ENCODE results near the gene CHAD.

CHAD gene

GRCh38 chr17:50511058-50511457 is 42.4 kb upstream of the CHAD start:
- Histone ChIP-seq H3K36me3 (ENCODE audit: control insufficient read depth, low read length) (no peaks in the 10 kb centered on the region), H3K27ac (ENCODE audit: low read depth, low read length) (no peak overlapping the region), H3K79me2 (ENCODE audit: control insufficient read depth, low read length) (peaks cover 4% of the 10 kb centered on the region; the same call in 1 of the 2 replicates), H3K9me3 (ENCODE audit: control insufficient read depth, insufficient read depth, low read length) (no peaks in the 10 kb centered on the region), H3K27me3 (ENCODE audit: control insufficient read depth, low read length) (no peaks in the 10 kb centered on the region), H3K9me2 (replicated peaks; ENCODE audit: control insufficient read depth, low read length) (no peaks in the 10 kb centered on the region), H3K4me3 (ENCODE audit: low read length) (no peak overlapping the region), H3K4me2 (ENCODE audit: low read length) (no peak overlapping the region), H3K4me1 (ENCODE audit: control insufficient read depth, low read length) (peaks cover 40% of the 10 kb centered on the region), H4K20me1 (ENCODE audit: control insufficient read depth, insufficient read depth, low read depth, low read length) (no peaks in the 10 kb centered on the region), H3F3A (ENCODE audit: control insufficient read depth, insufficient read depth) (peaks cover 6% of the 10 kb centered on the region)
- TF ChIP-seq CTCF (IDR thresholded peaks at IDR 0.05; ENCODE audit: low read depth, low read length, poor library complexity, severe bottlenecking) (no peak), EZH2phosphoT487 (IDR thresholded peaks at IDR 0.05; ENCODE audit: borderline replicate concordance, low read length) (no peak)

GRCh38 chr17:50508573-50509460 is 40.1 kb upstream of the CHAD start:
- no peaks in the 10 kb centered on the region for H3K27me3 ChIP-seq (ENCODE audit: control insufficient read depth, low read length)
- H3K9me2 ChIP-seq (replicated peaks; ENCODE audit: control insufficient read depth, low read length), result no peaks in the 10 kb centered on the region
- H3F3A ChIP-seq (ENCODE audit: control insufficient read depth, insufficient read depth), result peaks cover 6% of the 10 kb centered on the region
- peak overlapping the region; percentile 79 for H3K4me3 ChIP-seq (ENCODE audit: low read length)
- H4K20me1 ChIP-seq (ENCODE audit: control insufficient read depth, insufficient read depth, low read depth, low read length), result no peaks in the 10 kb centered on the region
- peaks cover 4% of the 10 kb centered on the region; the same call in 1 of the 2 replicates for H3K79me2 ChIP-seq (ENCODE audit: control insufficient read depth, low read length)
- 0 out of 2 replicates have a peak overlapping the region, but pooled peaks have one; percentile 16 for H3K27ac ChIP-seq (ENCODE audit: low read depth, low read length)
- no peaks in the 10 kb centered on the region for H3K9me3 ChIP-seq (ENCODE audit: control insufficient read depth, insufficient read depth, low read length)
- peak overlapping the region; percentile 83 for H3K4me2 ChIP-seq (ENCODE audit: low read length)
- peaks cover 50% of the 10 kb centered on the region for H3K4me1 ChIP-seq (ENCODE audit: control insufficient read depth, low read length)
- TF ChIP-seq CTCF (IDR thresholded peaks at IDR 0.05; ENCODE audit: low read depth, low read length, poor library complexity, severe bottlenecking), result peak; percentile 44
- no peak for TF ChIP-seq EZH2phosphoT487 (IDR thresholded peaks at IDR 0.05; ENCODE audit: borderline replicate concordance, low read length)
- no peaks in the 10 kb centered on the region for H3K36me3 ChIP-seq (ENCODE audit: control insufficient read depth, low read length)

- Histone ChIP-seq H3K27me3 (ENCODE audit: control insufficient read depth, low read length) (no peaks in the 10 kb centered on the region), H3K27ac (ENCODE audit: low read depth, low read length) (0 out of 2 replicates have a peak within 1 kb of the TSS, but pooled peaks have one; percentile 16), H3F3A (ENCODE audit: control insufficient read depth, insufficient read depth) (peaks cover 14% of the 10 kb centered on the region), H3K4me3 (ENCODE audit: low read length) (peak within 1 kb of the TSS; percentile 79), H4K20me1 (ENCODE audit: control insufficient read depth, insufficient read depth, low read depth, low read length) (no peaks in the 10 kb centered on the region), H3K4me2 (ENCODE audit: low read length) (peak within 1 kb of the TSS; percentile 83), H3K9me3 (ENCODE audit: control insufficient read depth, insufficient read depth, low read length) (no peaks in the 10 kb centered on the region), H3K4me1 (ENCODE audit: control insufficient read depth, low read length) (peaks cover 58% of the 10 kb centered on the region), H3K9me2 (replicated peaks; ENCODE audit: control insufficient read depth, low read length) (no peaks in the 10 kb centered on the region), H3K79me2 (ENCODE audit: control insufficient read depth, low read length) (peaks cover 4% of the 10 kb centered on the region; the same call in 1 of the 2 replicates), H3K36me3 (ENCODE audit: control insufficient read depth, low read length) (no peaks in the 10 kb centered on the region)
- TF ChIP-seq EZH2phosphoT487 (IDR thresholded peaks at IDR 0.05; ENCODE audit: borderline replicate concordance, low read length) (no peak), CTCF (IDR thresholded peaks at IDR 0.05; ENCODE audit: low read depth, low read length, poor library complexity, severe bottlenecking) (no peak)
These were observed 39.3 kb upstream of the CHAD start, which contains the start of gene MYCBPAP for GRCh38 chr17:50507871-50508572. MYCBPAP (plus strand) TSS chr17:50508439; CDS start chr17:50508675, 236 bp downstream.

Measured in DOHH2 (cell line).